CD4-positive, alpha-beta T cell treated with Interleukin-1 beta for 1 hour (primary cell): ENCODE measurements around the gene CNGB1.
"Not testable (repeated sequence)": the region's sequence is repeated elsewhere in the genome, so short reads cannot be mapped to it uniquely, and the experiment has no call there.

Experiments
- DNase-seq, 2 donors: peaks; one replicate each; pipeline ENCODE4 v3.0.0-alpha.2; 2020 to 2022

Gene CNGB1

DNA sequence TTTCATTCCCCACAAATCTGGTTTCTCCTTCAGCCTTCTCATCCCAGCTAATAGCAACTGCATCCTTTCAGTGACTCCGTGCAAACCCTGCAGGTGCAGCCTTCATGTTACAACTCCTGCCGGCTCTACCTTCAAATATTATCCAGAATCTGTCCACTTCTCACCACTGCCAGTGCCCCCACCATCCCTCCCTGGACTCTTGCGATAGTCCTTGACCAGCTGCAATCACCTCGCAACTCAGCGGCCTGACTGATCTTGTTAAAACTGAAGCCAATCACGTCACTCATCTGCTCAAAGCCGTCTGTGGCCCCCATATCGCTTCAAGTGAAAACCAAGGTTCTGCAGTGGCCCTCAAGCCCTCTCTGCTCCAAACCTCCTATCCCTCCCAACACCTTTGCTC is 125.8 kb downstream of the CNGB1 start:
- DNase-seq = no peak

DNA sequence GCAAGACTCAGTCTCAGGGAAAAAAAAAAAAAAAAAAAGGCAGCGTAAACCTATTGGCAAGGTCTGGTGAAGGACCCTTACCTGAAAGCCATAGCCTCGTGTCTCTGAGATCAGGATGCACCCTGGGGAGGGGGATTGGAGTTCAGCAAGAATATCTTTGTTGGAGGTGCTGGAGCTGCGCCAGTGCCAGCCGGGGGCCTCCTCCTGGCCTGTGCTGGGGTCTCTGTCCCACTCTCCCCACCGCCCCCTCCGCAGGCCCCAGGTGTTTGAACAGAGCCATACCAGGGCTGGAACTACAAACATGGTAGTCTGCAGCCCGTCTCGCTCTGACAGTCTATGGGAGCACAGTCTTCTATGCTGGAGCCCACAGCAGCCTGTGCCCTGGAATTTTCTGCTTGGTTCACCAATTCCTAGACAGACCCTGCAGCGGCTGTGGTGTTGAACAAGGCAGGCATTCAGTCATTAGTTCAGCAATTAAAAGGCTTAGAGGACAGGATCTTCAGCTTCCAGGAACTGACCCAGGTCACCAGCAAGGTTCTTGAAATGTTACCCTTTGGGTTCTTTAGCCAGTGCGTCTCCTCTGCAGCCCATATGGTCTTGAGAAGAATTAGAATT is 126.4 kb downstream of the CNGB1 start:
- DNase-seq = no peak

DNA sequence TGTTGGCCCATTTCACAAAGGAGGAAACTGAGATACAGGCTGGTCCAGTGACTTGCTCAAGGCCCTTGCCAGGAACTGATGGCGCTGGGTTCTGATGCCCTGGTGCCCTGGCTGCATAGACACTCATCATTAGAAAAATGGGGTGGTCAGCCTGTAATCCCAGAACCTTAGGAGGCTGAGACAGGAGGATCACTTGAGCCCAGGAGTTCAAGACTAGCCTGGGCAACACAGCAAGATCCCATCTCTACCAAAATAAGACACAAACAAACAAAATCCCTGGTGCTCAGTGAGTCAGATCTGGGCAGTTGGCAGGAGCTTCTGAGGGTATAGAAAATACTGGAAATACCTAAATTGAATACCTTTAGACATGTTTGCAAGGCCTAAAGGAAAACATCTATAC is 127.5 kb downstream of the CNGB1 start:
- DNase-seq = no peak

DNA sequence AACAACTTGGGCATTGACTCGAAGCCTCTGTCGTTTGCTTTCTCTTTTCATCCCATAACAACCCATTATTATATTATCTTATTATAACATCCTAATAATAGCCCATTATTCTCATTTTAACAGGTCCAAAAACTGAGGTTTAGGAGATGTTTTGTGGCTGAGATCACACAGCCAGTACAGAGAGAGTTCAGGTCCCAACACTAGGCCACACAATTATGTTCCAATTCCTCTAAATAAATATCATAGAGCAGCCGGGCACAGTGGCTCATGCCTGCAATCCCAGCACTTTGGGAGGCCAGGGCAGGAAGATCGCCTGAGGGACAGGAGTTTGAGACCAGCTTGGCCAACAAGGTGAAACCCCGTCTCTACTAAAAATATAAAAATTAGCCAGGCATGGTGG is 128.3 kb downstream of the CNGB1 start:
- DNase-seq = no peak

DNA sequence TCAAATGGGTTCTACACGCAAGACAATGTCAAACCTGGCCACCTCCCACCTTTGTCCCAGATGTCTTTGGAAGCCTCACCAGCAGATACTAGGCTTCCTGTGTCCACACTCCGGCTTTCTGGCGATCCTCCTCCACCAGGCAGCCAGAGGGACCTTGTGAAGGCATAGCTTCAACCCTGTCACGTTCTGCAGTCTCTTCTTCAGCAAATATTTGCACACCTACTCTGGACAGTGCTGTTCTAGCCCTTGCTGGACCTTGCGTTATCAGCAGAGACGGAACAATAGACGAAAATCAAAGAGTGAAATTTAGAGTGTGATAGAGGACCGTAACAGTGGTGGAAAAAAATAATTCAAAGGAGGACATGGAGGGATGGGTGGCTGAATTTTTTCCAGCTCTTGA is 130.1 kb downstream of the CNGB1 start:
- no peak for DNase-seq

DNA sequence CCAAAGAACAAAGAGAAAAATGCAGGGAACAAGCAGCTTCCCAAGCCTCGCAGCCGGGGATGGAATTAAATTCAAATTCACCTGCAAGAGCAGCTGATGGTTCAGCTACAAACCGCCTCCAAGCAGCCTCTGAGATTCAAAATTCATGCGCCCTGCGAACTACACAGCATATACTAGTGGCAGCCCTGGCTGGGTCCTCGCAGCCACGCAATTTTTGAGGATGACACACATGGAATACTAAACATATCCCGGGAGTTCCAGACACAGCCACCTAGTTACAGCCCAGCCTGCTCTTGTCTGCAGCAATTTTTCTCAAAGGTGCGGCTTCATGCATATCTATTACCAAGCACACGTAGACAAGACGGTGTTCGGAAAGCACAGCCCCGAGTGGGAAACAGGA is 132.8 kb downstream of the CNGB1 start:
- DNase-seq = no peak

DNA sequence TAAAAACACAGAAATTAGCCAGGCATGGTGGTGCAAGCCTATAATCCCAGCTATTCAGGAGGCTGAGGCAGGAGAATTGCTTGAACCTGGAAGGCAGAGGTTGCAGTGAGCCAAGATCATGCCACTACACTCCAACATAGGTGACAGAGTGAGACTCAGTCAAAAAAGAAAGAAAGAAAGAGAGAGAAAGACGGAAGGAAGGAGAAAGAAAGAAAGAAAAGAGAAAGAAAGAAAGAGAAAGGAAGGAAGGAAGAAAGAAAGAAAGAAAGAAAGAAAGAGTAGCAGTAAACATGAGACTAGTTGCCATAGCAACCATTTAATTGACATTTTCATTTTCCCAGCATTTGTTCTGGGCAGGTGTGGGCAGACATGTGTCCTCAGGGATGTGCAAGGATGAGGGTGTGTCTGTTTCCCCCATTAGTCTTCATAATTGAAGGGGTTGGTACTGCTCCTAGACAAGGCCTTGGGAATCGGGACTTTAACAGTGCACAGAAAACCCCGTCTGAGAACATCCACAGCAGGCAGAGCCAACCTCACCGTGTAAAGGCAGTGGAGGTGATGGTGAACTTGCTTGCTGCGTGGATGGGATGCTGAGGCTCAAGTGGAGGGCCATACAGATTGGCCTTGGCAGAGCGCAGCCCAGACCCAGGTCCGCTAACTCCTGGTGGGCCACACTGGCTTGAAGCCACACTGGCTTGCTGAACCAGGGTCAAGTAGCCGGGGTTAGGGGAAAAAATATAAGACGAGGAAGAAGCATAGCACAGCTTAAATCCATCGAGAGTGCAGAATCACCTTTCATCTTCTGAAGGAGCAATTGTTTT is 133.4 kb downstream of the CNGB1 start:
- no peak for DNase-seq

DNA sequence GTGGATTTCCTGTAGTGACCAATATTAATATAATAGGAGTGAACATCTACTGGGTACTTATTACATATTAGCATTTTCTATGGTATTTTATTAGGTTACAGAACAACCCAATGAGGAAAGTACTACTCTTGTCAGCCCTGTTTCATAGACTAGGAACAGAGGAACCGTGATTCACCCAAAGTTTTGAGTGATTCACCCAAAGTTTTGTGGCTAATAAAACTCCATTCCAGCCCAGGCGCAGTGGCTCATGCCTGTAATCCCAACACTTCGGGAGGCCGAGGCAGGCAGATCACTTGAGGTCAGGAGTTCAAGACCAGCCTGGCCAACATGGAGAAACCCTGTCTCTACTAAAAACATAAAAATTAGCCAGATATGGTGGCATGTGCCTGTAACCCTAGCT is 135.5 kb downstream of the CNGB1 start:
- not testable (repeated sequence) for DNase-seq

DNA sequence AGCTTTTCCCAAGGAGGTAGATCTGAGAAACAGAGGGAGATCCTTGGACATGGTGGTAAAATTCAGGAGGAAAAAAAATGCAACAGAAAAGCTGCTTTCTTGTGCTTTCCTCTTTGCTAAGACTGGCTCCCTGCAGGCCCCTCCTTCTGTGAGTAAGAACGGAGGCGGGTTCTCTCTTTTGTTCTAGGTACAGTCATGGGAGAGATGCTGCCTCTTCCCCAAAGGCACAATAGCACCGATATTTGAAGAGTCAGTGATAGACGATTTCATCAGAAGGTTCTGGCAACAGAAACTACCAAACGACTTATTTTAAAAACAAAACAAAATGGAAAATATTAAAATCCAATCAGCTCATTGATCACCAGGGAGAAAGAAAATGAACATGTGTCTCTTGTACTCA is 136.0 kb downstream of the CNGB1 start:
- DNase-seq = no peak
